GM21619 (cell line): ENCODE results near the gene RDM1.

Experiments used
- ATAC-seq: cut with Tn5 transposase; IDR thresholded peaks from one replicate; pipeline ENCODE4 v1.9.1; 2021; ENCODE audit not compliant: unreplicated experiment

RDM1 gene

DNA sequence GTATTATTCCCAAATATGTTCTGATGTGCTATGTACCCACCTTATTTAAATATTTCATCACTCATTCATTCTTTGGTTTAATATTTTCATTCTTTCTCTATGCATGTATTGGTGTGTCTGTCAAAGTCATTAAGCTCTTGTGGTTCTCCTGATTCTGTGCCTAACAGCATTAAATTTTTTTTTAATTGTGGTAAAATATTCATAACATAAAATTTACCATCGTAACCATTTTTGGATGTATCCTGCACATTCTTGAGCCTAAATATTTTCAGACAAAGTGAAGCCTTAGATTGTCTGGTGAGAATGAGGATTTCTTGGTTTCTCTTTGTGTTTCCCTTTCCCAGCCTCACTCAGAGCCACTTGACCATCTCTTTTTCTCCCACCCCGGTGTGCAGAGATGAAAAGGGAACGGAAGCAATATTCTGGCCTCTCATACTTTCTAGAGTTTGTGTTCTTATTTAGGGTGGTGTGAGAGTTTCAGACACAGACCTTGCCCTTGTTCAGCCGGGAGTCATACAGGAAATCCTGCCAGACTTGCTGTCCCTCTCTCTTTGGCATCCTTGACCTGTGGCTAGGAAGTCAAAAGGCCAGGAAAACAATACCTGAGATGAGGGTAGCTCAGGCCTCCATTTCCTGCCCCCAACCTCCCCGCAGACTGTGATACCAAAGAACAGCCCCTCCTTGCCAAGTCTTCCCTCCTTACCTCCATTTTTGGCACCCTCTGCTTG lies 55.3 kb downstream of the RDM1 start:
- ATAC-seq, result no peak

DNA sequence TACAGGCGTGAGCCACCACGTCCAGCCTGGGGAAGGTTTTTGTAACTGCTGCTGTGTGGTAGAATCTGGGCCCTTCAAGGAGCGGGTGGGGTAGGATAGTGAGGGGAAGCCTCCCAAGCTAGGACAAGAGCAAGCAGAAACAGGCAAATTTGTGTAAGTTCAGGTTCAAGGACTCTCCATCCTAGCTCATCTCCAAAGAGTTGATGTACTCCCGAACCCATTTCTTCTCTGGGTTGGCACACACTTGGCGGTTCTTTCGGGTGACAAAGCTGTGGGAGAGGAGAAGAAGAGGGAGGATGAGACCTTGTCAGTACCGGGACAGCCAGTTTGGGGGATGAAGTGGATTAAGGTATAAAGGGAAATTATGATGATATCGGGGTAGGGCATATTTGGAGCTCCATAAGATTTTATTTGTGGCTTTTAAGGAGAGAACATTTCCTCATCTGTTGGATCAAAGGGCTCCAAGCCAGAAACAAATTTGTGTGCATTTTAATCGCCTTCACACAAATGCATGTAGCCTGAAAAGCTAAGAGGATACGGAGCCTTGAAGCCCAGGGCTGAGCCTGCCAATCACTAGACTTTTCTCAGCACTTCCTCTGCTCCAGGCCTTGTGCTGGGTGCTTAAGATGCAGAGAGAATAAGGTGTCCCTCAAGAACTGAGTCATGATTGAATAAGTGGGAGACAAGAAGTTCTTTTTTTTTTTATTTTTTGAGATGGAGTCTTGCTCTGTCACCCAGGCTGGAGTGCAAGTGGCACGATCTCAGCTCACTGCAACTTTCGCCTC lies 58.2 kb downstream of the RDM1 start:
- no peak for ATAC-seq

DNA sequence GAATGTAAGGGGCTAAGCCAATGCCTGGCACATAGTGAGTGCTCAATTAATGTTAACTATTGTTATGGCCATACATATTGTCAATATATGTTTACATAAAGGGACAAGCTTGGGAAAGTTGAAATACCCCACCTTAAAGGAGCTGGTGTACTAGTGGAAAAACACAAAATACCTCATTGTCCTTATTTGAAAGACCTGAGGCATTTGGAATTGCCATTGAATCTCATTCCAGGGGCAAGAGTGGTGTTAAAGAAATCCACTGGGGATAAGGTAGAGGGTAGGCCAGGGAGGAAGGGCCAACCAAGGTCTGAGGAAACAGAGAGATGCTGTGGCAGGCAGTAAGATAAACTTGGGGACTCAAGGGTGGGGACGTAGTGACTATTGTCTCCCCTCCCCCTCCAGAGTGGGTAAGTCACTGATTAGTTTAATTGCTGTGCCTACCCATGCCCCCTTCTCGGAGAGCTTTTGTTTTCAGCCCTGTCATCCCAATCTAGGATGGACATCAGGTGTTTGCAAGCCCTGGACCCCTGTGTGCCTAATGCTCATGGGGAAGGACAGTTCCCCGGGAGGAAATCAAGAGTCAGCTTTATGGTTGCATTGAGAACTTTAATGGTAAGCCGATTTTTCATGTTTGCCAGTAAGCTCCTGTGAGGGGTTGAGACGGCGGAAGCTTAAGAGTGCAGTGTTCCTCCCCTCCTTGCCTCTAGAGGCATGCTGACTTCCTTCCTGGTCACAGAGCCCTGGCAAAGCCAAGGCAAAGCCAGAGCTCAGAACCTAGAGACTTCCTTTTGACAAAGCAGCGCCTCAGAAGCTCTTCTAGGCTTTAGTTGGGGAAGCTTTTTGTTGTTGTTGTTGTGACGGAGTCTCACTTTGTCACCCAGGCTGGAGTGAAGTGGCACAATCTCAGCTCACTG lies 59.4 kb downstream of the RDM1 start:
- no peak for ATAC-seq

- ATAC-seq, result no peak
These were observed 61.8 kb downstream of the RDM1 start, which contains the start of gene HEATR9 for GRCh38 chr17:35868737-35869136. Gene HEATR9, minus strand, starts transcription at chr17:35868891. Its CDS starts 149 bp downstream, at chr17:35868742.
